ENCODE results near the gene REEP5. TPM values are rescaled to one million over a fixed set of nuclear protein-coding genes. Genes with fewer than 3 reads are reported as not detected.

Gene REEP5
- 26.3 and 49.4 TPM in 2 replicates for total RNA-seq (2016; rRNA removed; fragmentation: Illumina TruSeq; extraction: Trizol)
- total RNA-seq (2016; cell fraction: cytosol; rRNA removed; fragmentation: Illumina TruSeq; extraction: Trizol; ENCODE audit: low read depth): 13.4 and 19.2 TPM in 2 replicates
- total RNA-seq (2016; cell fraction: insoluble cytoplasmic fraction; rRNA removed; fragmentation: Illumina TruSeq; extraction: Trizol): 28.3 and 50.6 TPM in 2 replicates
- total RNA-seq (2016; cell fraction: membrane; rRNA removed; fragmentation: Illumina TruSeq; extraction: Trizol): 14.5 and 17.4 TPM in 2 replicates
- total RNA-seq (2016; cell fraction: nucleus; rRNA removed; fragmentation: Illumina TruSeq; extraction: Trizol): 39.0 and 46.8 TPM in 2 replicates
- 217 and 239 TPM in 2 replicates for polyA plus RNA-seq (2011; rRNA removed)
- polyA plus RNA-seq (2011; cell fraction: cytosol; rRNA removed): 109 and 117 TPM in 2 replicates
- 33.6 and 41.1 TPM in 2 replicates for polyA plus RNA-seq (2011; cell fraction: nucleus; rRNA removed)
- 46.8 and 51.5 TPM in 2 replicates for polyA plus RNA-seq (2012)
- polyA plus RNA-seq (2016; cell fraction: cytosol; fragmentation: Illumina TruSeq; extraction: Trizol; ENCODE audit: low read depth): 28.6 and 31.5 TPM in 2 replicates
- polyA plus RNA-seq (2016; cell fraction: insoluble cytoplasmic fraction; fragmentation: Illumina TruSeq; extraction: Trizol; ENCODE audit: low read depth): 50.0 and 51.6 TPM in 2 replicates
- 18.4 and 23.4 TPM in 2 replicates for polyA plus RNA-seq (2016; cell fraction: membrane; fragmentation: Illumina TruSeq; extraction: Trizol; ENCODE audit: low read depth)
- polyA plus RNA-seq (2016; cell fraction: nucleus; fragmentation: Illumina TruSeq; extraction: Trizol; ENCODE audit: insufficient read depth, low read depth): 95.9 and 120 TPM in 2 replicates
- 214 and 312 TPM in 2 replicates for polyA minus RNA-seq (2011; rRNA and poly(A)+ RNA removed; ENCODE audit: low replicate concordance)
- 57.0 and 58.9 TPM in 2 replicates for polyA minus RNA-seq (2011; cell fraction: cytosol; rRNA and poly(A)+ RNA removed)
- 27.4 and 38.7 TPM in 2 replicates for polyA minus RNA-seq (2011; cell fraction: nucleus; rRNA and poly(A)+ RNA removed)
- percentile 89 among the genes with signal in this experiment for Bru-seq, nascent RNA
- BruChase-seq, experiment 1, labeled RNA remaining after a 6-hour chase: percentile 84 among the genes with signal in this experiment
- percentile 78 among the genes with signal in this experiment for BruChase-seq, experiment 2, labeled RNA remaining after a 2-hour chase
- long read RNA-seq, experiment 1, transcript REEP5-202 (5 exons, 3,326 nt): major isoform, 169 of 181 reads
- long read RNA-seq, experiment 1, partial matches to known transcripts: 7 of 181 reads
- long read RNA-seq, experiment 1, other reads (novel, unspliced or antisense): 5 of 181 reads
- long read RNA-seq, experiment 2, transcript REEP5-202 (5 exons, 3,326 nt): major isoform, 176 of 257 reads
- long read RNA-seq, experiment 2, partial matches to known transcripts: 10 of 257 reads
- long read RNA-seq, experiment 2, other reads (novel, unspliced or antisense): 69 of 257 reads

- DNase-seq (ENCODE audit: low spot score): peak; percentile 56
- ChIA-PET CTCF (ENCODE audit: low intra/inter-chr PET ratio, low total read pairs) (interaction anchor here (1.0 kb wide), 1 partner anchor 165 kb away, joined by 3 read pairs; no protein-coding TSS in a partner anchor), POLR2A (interaction anchor here (0.7 to 4.0 kb wide), 9 partner anchors 13 to 61 kb away, joined by 3 to 30 read pairs (median 10); partner anchors contain the start of genes DCP2 and SRP19)
- Histone ChIP-seq H3K27me3 (ENCODE audit: control insufficient read depth in 1 of 2, insufficient read depth in 2 of 2, low read length in 2 of 2) (no peaks in the 10 kb centered on the region), H3K4me1 (ENCODE audit: insufficient read depth, low read length) (peaks cover 50% of the 10 kb centered on the region), H3K36me3 (replicated peaks in 1 of 2; ENCODE audit: control insufficient read depth in 1 of 2, insufficient read depth in 2 of 2, low read length in 2 of 2) (peaks cover 1 to 11% of the 10 kb centered on the region in 2 experiments; a peak in 2 of 5 replicates), H4K20me1 (ENCODE audit: insufficient read depth, low read length) (no peaks in the 10 kb centered on the region), H3K4me3 (replicated peaks in 1 of 3; ENCODE audit: insufficient read depth in 1 of 3, low read depth in 2 of 3, low read length in 3 of 3) (peak within 1 kb of the TSS; percentile 91 to 99 (median 98)), H3K4me2 (ENCODE audit: low read depth, low read length) (peak within 1 kb of the TSS; percentile 83), H3K9me3 (ENCODE audit: low read length) (no peaks in the 10 kb centered on the region), H3K79me2 (ENCODE audit: insufficient read depth, low read length) (peaks cover 24% of the 10 kb centered on the region), H2AFZ (ENCODE audit: low read length) (peak within 1 kb of the TSS; percentile 30), H3K9ac (ENCODE audit: insufficient read depth, low read depth, low read length) (peak within 1 kb of the TSS; percentile 94), H3K27ac (ENCODE audit: extremely low read length, insufficient read depth, low read length) (peak within 1 kb of the TSS; percentile 91)
- no TSS peak for BruUV-seq (replicated peaks)
- peak; percentile 92 for ATAC-seq
- 3% methylated on average over 24 of the region's 80 CpGs for WGBS (ENCODE audit: low lambda C conversion rate)
- intact Hi-C loops (cut with micrococcal nuclease; ENCODE audit: unreplicated experiment): loop anchor here (1.0 to 5.0 kb wide), 5 partner anchors 39 to 1830 kb away; partner anchors contain the start of genes DCP2, SRP19 and WDR36
- in situ Hi-C loops (cut with HindIII; ENCODE audit: extremely low pct_ligation_motif_present, low pct_unique_long_range_greater_than_20kb): no loop called here
- FAIRE-seq: no peak
- TF ChIP-seq CCDC6 (CRISPR knock-in tag; IDR thresholded peaks at IDR 0.05) (no peak), ZFYVE20 (CRISPR knock-in tag; IDR thresholded peaks at IDR 0.05; ENCODE audit: borderline replicate concordance, low read depth) (peak; percentile 70; the same call in 1 of the 2 replicates), RFX1 (IDR thresholded peaks at IDR 0.05) (no peak), SAFB2 (CRISPR knock-in tag; IDR thresholded peaks at IDR 0.05; ENCODE audit: borderline replicate concordance, low read depth) (no peak; the same call in 1 of the 2 replicates), ATF3 (CRISPR knock-in tag; IDR thresholded peaks at IDR 0.05) (0 out of 2 replicates have a peak, but pooled peaks have one; percentile 30), ZNF687 (CRISPR knock-in tag; IDR thresholded peaks at IDR 0.05) (peak; percentile 67; the same call in 1 of the 2 replicates), TBL1XR1 (IDR thresholded peaks at IDR 0.05; ENCODE audit: borderline replicate concordance, low read length, partially characterized antibody) (no peak), ZNF496 (CRISPR knock-in tag; IDR thresholded peaks at IDR 0.05; ENCODE audit: insufficient replicate concordance) (no peak), DRAP1 (CRISPR knock-in tag; IDR thresholded peaks at IDR 0.05) (peak; percentile 7; the same call in 1 of the 2 replicates), CEBPG (CRISPR knock-in tag; IDR thresholded peaks at IDR 0.05) (no peak), SNAPC2 (CRISPR knock-in tag; IDR thresholded peaks at IDR 0.05) (no peak)
These were observed at the start of gene REEP5 for GRCh38 chr5:112921833-112922817. TSS of gene REEP5 (minus strand) at chr5:112922227. CDS start at chr5:112922190, 37 bp downstream.
